A673 (cell line): Measurements from ENCODE around the gene IQCH.

Source experiments
- CTCF ChIP-seq: fragments of 300-800, 200-600 bp; sonication (generic); conservative IDR thresholded peaks from 2 replicates; pipeline ENCODE4 v1.5.1; 2017; ENCODE audit warnings: low read depth, mild to moderate bottlenecking, antibody characterized with exemption, low read length, moderate library complexity, mixed read lengths
- EZH2 ChIP-seq: fragments of 200-600 bp; sonication (generic); IDR thresholded peaks from 2 replicates; pipeline ENCODE4 v1.6.1; 2017; ENCODE audit warnings: borderline replicate concordance, low read depth, mild to moderate bottlenecking, mixed read lengths, antibody characterized with exemption, low read length; ENCODE audit not compliant: poor library complexity, severe bottlenecking

- peak; percentile 29; the same call in 1 of the 2 replicates for TF ChIP-seq CTCF
- TF ChIP-seq EZH2, result no peak
Observed at GRCh38 chr15:67385971-67386370, 131.4 kb downstream of the IQCH start.
